K562 (cell line): ENCODE measurements around the gene SMG9. TPM values are rescaled to one million over a fixed set of nuclear protein-coding genes. Genes with fewer than 3 reads are reported as not detected.

Experiments
- GTF2A2 ChIP-seq: IDR thresholded peaks from 2 replicates; pipeline ENCODE4 v1.6.1; 2016; ENCODE audit warnings: mild to moderate bottlenecking, missing genetic modification characterization, missing compliant biosample characterization
- SMAD2 ChIP-seq: fragments of 150-350 bp; IDR thresholded peaks from 2 replicates; pipeline ENCODE4 v1.6.1; 2014; ENCODE audit warnings: low read depth, mild to moderate bottlenecking, low read length
- SMARCA4 ChIP-seq: fragments of 450-650 bp; IDR thresholded peaks from 2 replicates; pipeline ENCODE4 v1.6.1; 2016
- ZNF232 ChIP-seq: sonication (generic); formaldehyde crosslinking; IDR thresholded peaks from 2 replicates; pipeline ENCODE4 v1.8.0; 2022; ENCODE audit warnings: mild to moderate bottlenecking, missing genetic modification reagents
- ZNF253 ChIP-seq: fragments of 250-450 bp; sonication (Bioruptor Pico); conservative IDR thresholded peaks from 2 replicates; pipeline ENCODE4 v1.6.1; 2021; ENCODE audit warnings: mild to moderate bottlenecking
- polyA plus RNA-seq, 8 experiments: library from polyadenylated mRNA; depleted of rRNA in 4 of 8; stranded (reverse) in 5 of 8; unstranded in 3 of 8; fragments of >200 nt; fragmentation: Nextera tagmentation in 2 of 8; fragmentation: Illumina TruSeq in 1 of 8; extraction: Ambion mirVana in 2 of 8; extraction: Trizol in 1 of 8; gene quantifications; 2 replicates each; pipeline versions ENCODE4 v1.2.1 to v1.2.3, GENCODE V29; 2011 to 2014; ENCODE audit warnings: inconsistent platforms in 1 of 8, missing spikeins in 1 of 8
- total RNA-seq, 7 experiments: library from RNA; depleted of rRNA in 6 of 7; stranded (reverse); fragments of >200 nt in 6 of 7; fragmentation: Illumina TruSeq in 2 of 7; extraction: Trizol in 2 of 7; gene quantifications; 2 replicates each; pipeline versions ENCODE4 v1.2.1 to v1.2.3, GENCODE V29; 2011 to 2021; ENCODE audit warnings: low replicate concordance in 1 of 7
- TF ChIP-seq, protein P1 (sequence below): fragments of 250-450 bp; sonication (Bioruptor Pico); IDR thresholded peaks from 2 replicates; pipeline ENCODE4 v1.9.0; 2021; ENCODE audit warnings: mild to moderate bottlenecking, inconsistent platforms
- TF ChIP-seq, protein P2 (sequence below): fragments of 250-450 bp; sonication (Bioruptor Pico); IDR thresholded peaks from 2 replicates; pipeline ENCODE4 v1.4.0; 2020
- TF ChIP-seq, protein P3 (sequence below): fragments of 450-650 bp; IDR thresholded peaks from 2 replicates; pipeline ENCODE4 v1.6.1; 2016; ENCODE audit warnings: mild to moderate bottlenecking, moderate library complexity

The SMG9 gene
- total and polyA plus RNA-seq, 9 of the 15 experiments (the other 6 are each of a cell fraction or from before 2014, with no cell fraction given) = 1.7 to 79.7 (median 40.2) TPM

DNA sequence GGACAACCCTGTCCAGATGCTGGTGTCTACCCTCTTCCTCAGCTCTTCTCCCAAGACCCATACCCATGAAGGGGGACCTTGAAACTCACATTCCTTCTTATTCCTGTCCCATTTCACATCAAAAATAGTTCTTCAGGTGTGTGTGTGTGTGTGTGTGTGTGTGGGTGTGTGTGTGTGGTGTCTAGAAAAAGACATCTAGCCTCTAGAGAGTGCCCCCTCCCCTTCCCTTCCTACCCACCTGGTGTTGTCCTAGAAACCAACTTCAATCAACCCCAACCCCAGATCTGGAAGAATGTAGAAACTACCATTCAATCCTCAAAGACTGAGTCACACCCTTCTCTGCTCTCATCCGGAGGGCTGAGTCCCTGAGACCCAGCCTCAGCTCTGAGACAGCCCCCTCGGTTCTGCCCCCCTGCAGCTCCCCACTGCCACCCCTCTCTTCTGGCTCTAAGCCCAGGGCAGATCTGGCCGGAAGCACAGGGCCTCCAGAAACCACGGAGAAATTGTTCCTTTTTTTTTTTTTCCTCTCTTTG, 22.5 kb upstream of the SMG9 start (continued):
- TF ChIP-seq, protein P1, sequence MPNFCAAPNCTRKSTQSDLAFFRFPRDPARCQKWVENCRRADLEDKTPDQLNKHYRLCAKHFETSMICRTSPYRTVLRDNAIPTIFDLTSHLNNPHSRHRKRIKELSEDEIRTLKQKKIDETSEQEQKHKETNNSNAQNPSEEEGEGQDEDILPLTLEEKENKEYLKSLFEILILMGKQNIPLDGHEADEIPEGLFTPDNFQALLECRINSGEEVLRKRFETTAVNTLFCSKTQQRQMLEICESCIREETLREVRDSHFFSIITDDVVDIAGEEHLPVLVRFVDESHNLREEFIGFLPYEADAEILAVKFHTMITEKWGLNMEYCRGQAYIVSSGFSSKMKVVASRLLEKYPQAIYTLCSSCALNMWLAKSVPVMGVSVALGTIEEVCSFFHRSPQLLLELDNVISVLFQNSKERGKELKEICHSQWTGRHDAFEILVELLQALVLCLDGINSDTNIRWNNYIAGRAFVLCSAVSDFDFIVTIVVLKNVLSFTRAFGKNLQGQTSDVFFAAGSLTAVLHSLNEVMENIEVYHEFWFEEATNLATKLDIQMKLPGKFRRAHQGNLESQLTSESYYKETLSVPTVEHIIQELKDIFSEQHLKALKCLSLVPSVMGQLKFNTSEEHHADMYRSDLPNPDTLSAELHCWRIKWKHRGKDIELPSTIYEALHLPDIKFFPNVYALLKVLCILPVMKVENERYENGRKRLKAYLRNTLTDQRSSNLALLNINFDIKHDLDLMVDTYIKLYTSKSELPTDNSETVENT = no peak
- TF ChIP-seq SMAD2 (no peak), ZNF253 (no peak), ZNF232 (no peak), SMARCA4 (no peak), GTF2A2 (tag) (no peak)
- TF ChIP-seq, protein P2, sequence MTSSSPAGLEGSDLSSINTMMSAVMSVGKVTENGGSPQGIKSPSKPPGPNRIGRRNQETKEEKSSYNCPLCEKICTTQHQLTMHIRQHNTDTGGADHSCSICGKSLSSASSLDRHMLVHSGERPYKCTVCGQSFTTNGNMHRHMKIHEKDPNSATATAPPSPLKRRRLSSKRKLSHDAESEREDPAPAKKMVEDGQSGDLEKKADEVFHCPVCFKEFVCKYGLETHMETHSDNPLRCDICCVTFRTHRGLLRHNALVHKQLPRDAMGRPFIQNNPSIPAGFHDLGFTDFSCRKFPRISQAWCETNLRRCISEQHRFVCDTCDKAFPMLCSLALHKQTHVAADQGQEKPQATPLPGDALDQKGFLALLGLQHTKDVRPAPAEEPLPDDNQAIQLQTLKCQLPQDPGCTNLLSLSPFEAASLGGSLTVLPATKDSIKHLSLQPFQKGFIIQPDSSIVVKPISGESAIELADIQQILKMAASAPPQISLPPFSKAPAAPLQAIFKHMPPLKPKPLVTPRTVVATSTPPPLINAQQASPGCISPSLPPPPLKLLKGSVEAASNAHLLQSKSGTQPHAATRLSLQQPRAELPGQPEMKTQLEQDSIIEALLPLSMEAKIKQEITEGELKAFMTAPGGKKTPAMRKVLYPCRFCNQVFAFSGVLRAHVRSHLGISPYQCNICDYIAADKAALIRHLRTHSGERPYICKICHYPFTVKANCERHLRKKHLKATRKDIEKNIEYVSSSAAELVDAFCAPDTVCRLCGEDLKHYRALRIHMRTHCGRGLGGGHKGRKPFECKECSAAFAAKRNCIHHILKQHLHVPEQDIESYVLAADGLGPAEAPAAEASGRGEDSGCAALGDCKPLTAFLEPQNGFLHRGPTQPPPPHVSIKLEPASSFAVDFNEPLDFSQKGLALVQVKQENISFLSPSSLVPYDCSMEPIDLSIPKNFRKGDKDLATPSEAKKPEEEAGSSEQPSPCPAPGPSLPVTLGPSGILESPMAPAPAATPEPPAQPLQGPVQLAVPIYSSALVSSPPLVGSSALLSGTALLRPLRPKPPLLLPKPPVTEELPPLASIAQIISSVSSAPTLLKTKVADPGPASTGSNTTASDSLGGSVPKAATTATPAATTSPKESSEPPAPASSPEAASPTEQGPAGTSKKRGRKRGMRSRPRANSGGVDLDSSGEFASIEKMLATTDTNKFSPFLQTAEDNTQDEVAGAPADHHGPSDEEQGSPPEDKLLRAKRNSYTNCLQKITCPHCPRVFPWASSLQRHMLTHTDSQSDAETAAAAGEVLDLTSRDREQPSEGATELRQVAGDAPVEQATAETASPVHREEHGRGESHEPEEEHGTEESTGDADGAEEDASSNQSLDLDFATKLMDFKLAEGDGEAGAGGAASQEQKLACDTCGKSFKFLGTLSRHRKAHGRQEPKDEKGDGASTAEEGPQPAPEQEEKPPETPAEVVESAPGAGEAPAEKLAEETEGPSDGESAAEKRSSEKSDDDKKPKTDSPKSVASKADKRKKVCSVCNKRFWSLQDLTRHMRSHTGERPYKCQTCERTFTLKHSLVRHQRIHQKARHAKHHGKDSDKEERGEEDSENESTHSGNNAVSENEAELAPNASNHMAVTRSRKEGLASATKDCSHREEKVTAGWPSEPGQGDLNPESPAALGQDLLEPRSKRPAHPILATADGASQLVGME = no peak
- TF ChIP-seq, protein P3, sequence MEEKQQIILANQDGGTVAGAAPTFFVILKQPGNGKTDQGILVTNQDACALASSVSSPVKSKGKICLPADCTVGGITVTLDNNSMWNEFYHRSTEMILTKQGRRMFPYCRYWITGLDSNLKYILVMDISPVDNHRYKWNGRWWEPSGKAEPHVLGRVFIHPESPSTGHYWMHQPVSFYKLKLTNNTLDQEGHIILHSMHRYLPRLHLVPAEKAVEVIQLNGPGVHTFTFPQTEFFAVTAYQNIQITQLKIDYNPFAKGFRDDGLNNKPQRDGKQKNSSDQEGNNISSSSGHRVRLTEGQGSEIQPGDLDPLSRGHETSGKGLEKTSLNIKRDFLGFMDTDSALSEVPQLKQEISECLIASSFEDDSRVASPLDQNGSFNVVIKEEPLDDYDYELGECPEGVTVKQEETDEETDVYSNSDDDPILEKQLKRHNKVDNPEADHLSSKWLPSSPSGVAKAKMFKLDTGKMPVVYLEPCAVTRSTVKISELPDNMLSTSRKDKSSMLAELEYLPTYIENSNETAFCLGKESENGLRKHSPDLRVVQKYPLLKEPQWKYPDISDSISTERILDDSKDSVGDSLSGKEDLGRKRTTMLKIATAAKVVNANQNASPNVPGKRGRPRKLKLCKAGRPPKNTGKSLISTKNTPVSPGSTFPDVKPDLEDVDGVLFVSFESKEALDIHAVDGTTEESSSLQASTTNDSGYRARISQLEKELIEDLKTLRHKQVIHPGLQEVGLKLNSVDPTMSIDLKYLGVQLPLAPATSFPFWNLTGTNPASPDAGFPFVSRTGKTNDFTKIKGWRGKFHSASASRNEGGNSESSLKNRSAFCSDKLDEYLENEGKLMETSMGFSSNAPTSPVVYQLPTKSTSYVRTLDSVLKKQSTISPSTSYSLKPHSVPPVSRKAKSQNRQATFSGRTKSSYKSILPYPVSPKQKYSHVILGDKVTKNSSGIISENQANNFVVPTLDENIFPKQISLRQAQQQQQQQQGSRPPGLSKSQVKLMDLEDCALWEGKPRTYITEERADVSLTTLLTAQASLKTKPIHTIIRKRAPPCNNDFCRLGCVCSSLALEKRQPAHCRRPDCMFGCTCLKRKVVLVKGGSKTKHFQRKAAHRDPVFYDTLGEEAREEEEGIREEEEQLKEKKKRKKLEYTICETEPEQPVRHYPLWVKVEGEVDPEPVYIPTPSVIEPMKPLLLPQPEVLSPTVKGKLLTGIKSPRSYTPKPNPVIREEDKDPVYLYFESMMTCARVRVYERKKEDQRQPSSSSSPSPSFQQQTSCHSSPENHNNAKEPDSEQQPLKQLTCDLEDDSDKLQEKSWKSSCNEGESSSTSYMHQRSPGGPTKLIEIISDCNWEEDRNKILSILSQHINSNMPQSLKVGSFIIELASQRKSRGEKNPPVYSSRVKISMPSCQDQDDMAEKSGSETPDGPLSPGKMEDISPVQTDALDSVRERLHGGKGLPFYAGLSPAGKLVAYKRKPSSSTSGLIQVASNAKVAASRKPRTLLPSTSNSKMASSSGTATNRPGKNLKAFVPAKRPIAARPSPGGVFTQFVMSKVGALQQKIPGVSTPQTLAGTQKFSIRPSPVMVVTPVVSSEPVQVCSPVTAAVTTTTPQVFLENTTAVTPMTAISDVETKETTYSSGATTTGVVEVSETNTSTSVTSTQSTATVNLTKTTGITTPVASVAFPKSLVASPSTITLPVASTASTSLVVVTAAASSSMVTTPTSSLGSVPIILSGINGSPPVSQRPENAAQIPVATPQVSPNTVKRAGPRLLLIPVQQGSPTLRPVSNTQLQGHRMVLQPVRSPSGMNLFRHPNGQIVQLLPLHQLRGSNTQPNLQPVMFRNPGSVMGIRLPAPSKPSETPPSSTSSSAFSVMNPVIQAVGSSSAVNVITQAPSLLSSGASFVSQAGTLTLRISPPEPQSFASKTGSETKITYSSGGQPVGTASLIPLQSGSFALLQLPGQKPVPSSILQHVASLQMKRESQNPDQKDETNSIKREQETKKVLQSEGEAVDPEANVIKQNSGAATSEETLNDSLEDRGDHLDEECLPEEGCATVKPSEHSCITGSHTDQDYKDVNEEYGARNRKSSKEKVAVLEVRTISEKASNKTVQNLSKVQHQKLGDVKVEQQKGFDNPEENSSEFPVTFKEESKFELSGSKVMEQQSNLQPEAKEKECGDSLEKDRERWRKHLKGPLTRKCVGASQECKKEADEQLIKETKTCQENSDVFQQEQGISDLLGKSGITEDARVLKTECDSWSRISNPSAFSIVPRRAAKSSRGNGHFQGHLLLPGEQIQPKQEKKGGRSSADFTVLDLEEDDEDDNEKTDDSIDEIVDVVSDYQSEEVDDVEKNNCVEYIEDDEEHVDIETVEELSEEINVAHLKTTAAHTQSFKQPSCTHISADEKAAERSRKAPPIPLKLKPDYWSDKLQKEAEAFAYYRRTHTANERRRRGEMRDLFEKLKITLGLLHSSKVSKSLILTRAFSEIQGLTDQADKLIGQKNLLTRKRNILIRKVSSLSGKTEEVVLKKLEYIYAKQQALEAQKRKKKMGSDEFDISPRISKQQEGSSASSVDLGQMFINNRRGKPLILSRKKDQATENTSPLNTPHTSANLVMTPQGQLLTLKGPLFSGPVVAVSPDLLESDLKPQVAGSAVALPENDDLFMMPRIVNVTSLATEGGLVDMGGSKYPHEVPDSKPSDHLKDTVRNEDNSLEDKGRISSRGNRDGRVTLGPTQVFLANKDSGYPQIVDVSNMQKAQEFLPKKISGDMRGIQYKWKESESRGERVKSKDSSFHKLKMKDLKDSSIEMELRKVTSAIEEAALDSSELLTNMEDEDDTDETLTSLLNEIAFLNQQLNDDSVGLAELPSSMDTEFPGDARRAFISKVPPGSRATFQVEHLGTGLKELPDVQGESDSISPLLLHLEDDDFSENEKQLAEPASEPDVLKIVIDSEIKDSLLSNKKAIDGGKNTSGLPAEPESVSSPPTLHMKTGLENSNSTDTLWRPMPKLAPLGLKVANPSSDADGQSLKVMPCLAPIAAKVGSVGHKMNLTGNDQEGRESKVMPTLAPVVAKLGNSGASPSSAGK = no peak
